ENCODE measurements around the gene EYS. TPM values are rescaled to one million over a fixed set of nuclear protein-coding genes. Genes with fewer than 3 reads are reported as not detected.

EYS gene
- total RNA-seq, 1 experiment from 2014 or later: not detected

DNA sequence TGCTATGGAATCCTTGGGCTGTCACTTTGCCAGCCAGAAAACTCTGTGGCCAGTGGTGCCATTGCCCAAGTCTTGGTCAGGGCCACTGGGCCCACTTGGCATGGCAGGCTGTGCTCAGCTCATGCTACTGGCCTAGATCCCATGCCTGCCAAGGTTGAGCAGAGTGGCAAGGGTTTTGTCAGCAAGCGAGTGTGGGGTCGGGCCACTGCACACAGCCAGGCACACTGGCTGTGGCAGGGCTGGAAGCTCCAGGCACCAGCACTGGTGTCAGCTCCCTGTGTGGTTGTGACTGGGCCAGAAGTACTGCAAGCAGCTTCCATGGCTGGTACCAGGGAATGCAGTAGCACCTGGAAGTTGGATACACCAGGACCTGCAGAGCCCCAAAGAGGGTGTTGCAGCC, 846.8 kb downstream of the EYS start:
- Histone ChIP-seq H3K9me3 (ENCODE audit: control insufficient read depth in 1 of 2, insufficient read depth in 1 of 2, low read depth in 1 of 2, low read length in 2 of 2) (peaks cover 10 to 24% of the 10 kb centered on the region in 2 experiments; a peak in 2 of 4 replicates), H3K4me2 (ENCODE audit: low read length) (no peak overlapping the region), H3K4me3 (replicated peaks in 1 of 2; ENCODE audit: low read depth in 1 of 2, low read length in 2 of 2) (no peak overlapping the region), H3K9ac (ENCODE audit: low read length) (no peak overlapping the region), H3K9me2 (ENCODE audit: insufficient read depth) (no peaks in the 10 kb centered on the region), H2AFZ (ENCODE audit: low read depth, low read length, poor library complexity, severe bottlenecking) (no peak overlapping the region), H3K27me3 (ENCODE audit: insufficient read depth, low read length) (no peaks in the 10 kb centered on the region), H4K20me1 (ENCODE audit: insufficient read depth) (no peaks in the 10 kb centered on the region), H3K4me1 (ENCODE audit: control insufficient read depth in 1 of 2, insufficient read depth in 2 of 2, low read length in 2 of 2) (no peaks in the 10 kb centered on the region), H3K36me3 (ENCODE audit: control insufficient read depth in 1 of 2, insufficient read depth in 2 of 2, low read length in 2 of 2) (no peaks in the 10 kb centered on the region), H3K79me2 (ENCODE audit: insufficient read depth, low read length) (no peaks in the 10 kb centered on the region), H3K27ac (ENCODE audit: low read depth, low read length) (no peak overlapping the region)
- ChIA-PET CTCF (no interaction called here), POLR2A (no interaction called here), RAD21 (ENCODE audit: low non-redundant PET in 1 of 2, low total read pairs in 2 of 2, uncharacterized antibody in 2 of 2, unreplicated experiment in 2 of 2) (no interaction called here)
- no peak for ATAC-seq
- intact Hi-C loops (cut with micrococcal nuclease): no loop called here
- no peak for DNase-seq (ENCODE audit: low read depth, low spot score)
- no TSS peak for BruUV-seq (replicated peaks)
- TF ChIP-seq, protein P1, sequence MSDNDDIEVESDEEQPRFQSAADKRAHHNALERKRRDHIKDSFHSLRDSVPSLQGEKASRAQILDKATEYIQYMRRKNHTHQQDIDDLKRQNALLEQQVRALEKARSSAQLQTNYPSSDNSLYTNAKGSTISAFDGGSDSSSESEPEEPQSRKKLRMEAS (IDR thresholded peaks at IDR 0.05): no peak
- TF ChIP-seq EZH2 (IDR thresholded peaks at IDR 0.05): no peak
- no peak for TF ChIP-seq CEBPB (IDR thresholded peaks at IDR 0.05; ENCODE audit: low read depth)
- TF ChIP-seq, protein P2, sequence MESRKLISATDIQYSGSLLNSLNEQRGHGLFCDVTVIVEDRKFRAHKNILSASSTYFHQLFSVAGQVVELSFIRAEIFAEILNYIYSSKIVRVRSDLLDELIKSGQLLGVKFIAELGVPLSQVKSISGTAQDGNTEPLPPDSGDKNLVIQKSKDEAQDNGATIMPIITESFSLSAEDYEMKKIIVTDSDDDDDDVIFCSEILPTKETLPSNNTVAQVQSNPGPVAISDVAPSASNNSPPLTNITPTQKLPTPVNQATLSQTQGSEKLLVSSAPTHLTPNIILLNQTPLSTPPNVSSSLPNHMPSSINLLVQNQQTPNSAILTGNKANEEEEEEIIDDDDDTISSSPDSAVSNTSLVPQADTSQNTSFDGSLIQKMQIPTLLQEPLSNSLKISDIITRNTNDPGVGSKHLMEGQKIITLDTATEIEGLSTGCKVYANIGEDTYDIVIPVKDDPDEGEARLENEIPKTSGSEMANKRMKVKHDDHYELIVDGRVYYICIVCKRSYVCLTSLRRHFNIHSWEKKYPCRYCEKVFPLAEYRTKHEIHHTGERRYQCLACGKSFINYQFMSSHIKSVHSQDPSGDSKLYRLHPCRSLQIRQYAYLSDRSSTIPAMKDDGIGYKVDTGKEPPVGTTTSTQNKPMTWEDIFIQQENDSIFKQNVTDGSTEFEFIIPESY (IDR thresholded peaks at IDR 0.05; ENCODE audit: extremely low read depth, insufficient replicate concordance, low read length): no peak
- no peak for TF ChIP-seq CBX3 (IDR thresholded peaks at IDR 0.05; ENCODE audit: low read depth)
- TF ChIP-seq FOSL1 (IDR thresholded peaks at IDR 0.05; ENCODE audit: low read depth): no peak
- TF ChIP-seq POLR2A (IDR thresholded peaks at IDR 0.05; ENCODE audit: borderline replicate concordance, extremely low read depth, insufficient read depth, insufficient read length): no peak

DNA sequence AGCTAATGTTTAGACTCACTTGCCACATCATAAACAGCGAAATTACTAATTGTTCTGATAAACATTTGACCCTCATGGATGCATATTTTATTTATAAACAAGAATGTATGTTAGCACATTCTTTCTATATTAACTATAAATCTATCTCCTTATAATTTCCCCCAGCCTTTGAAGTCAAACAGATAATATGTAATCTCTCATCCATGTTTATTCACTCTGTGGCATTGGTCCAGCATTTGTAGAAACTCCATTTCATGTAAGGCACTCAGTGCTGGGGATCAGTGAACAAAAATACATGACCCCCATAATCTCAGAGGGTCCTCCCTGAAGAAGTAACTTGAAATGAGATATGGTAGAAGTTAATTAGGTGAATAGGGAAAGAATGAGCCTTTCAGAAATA, 856.9 kb downstream of the EYS start:
- H3K9me2 ChIP-seq (ENCODE audit: insufficient read depth): no peaks in the 10 kb centered on the region
- no peaks in the 10 kb centered on the region for H4K20me1 ChIP-seq (ENCODE audit: insufficient read depth)
- H3K36me3 ChIP-seq (ENCODE audit: control insufficient read depth in 1 of 2, insufficient read depth in 2 of 2, low read length in 2 of 2): no peaks in the 10 kb centered on the region
- H2AFZ ChIP-seq (ENCODE audit: low read depth, low read length, poor library complexity, severe bottlenecking): no peak overlapping the region
- H3K4me3 ChIP-seq (replicated peaks in 1 of 2; ENCODE audit: low read depth in 1 of 2, low read length in 2 of 2): no peak overlapping the region
- no peaks in the 10 kb centered on the region for H3K27me3 ChIP-seq (ENCODE audit: insufficient read depth, low read length)
- H3K9me3 ChIP-seq (ENCODE audit: control insufficient read depth in 1 of 2, insufficient read depth in 1 of 2, low read depth in 1 of 2, low read length in 2 of 2): peaks cover 0 to 14% of the 10 kb centered on the region in 2 experiments; a peak in 2 of 4 replicates
- ChIA-PET POLR2A (no interaction called here), RAD21 (ENCODE audit: low non-redundant PET in 1 of 2, low total read pairs in 2 of 2, uncharacterized antibody in 2 of 2, unreplicated experiment in 2 of 2) (no interaction called here), CTCF (no interaction called here)
- DNase-seq (ENCODE audit: low read depth, low spot score): no peak
- no peaks in the 10 kb centered on the region for H3K4me1 ChIP-seq (ENCODE audit: control insufficient read depth in 1 of 2, insufficient read depth in 2 of 2, low read length in 2 of 2)
- BruUV-seq (replicated peaks): no TSS peak
- H3K4me2 ChIP-seq (ENCODE audit: low read length): no peak overlapping the region
- no peaks in the 10 kb centered on the region for H3K79me2 ChIP-seq (ENCODE audit: insufficient read depth, low read length)
- no peak overlapping the region for H3K9ac ChIP-seq (ENCODE audit: low read length)
- intact Hi-C loops (cut with micrococcal nuclease): no loop called here
- no peak for ATAC-seq
- H3K27ac ChIP-seq (ENCODE audit: low read depth, low read length): no peak overlapping the region
- TF ChIP-seq POLR2AphosphoS5 (IDR thresholded peaks at IDR 0.05; ENCODE audit: low read depth, low read length) (no peak), POLR2A (IDR thresholded peaks at IDR 0.05; ENCODE audit: borderline replicate concordance, extremely low read depth, insufficient read depth, insufficient read length) (no peak), EZH2phosphoT487 (IDR thresholded peaks at IDR 0.05; ENCODE audit: borderline replicate concordance) (no peak), YY1 (IDR thresholded peaks at IDR 0.05; ENCODE audit: extremely low read depth, insufficient replicate concordance, low read depth, low read length) (no peak), SIN3A (IDR thresholded peaks at IDR 0.05; ENCODE audit: low read depth) (no peak), ZFX (IDR thresholded peaks at IDR 0.05) (no peak)
- TF ChIP-seq, protein P3, sequence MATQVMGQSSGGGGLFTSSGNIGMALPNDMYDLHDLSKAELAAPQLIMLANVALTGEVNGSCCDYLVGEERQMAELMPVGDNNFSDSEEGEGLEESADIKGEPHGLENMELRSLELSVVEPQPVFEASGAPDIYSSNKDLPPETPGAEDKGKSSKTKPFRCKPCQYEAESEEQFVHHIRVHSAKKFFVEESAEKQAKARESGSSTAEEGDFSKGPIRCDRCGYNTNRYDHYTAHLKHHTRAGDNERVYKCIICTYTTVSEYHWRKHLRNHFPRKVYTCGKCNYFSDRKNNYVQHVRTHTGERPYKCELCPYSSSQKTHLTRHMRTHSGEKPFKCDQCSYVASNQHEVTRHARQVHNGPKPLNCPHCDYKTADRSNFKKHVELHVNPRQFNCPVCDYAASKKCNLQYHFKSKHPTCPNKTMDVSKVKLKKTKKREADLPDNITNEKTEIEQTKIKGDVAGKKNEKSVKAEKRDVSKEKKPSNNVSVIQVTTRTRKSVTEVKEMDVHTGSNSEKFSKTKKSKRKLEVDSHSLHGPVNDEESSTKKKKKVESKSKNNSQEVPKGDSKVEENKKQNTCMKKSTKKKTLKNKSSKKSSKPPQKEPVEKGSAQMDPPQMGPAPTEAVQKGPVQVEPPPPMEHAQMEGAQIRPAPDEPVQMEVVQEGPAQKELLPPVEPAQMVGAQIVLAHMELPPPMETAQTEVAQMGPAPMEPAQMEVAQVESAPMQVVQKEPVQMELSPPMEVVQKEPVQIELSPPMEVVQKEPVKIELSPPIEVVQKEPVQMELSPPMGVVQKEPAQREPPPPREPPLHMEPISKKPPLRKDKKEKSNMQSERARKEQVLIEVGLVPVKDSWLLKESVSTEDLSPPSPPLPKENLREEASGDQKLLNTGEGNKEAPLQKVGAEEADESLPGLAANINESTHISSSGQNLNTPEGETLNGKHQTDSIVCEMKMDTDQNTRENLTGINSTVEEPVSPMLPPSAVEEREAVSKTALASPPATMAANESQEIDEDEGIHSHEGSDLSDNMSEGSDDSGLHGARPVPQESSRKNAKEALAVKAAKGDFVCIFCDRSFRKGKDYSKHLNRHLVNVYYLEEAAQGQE (IDR thresholded peaks at IDR 0.05; ENCODE audit: low read depth): no peak
- TF ChIP-seq, protein P4, sequence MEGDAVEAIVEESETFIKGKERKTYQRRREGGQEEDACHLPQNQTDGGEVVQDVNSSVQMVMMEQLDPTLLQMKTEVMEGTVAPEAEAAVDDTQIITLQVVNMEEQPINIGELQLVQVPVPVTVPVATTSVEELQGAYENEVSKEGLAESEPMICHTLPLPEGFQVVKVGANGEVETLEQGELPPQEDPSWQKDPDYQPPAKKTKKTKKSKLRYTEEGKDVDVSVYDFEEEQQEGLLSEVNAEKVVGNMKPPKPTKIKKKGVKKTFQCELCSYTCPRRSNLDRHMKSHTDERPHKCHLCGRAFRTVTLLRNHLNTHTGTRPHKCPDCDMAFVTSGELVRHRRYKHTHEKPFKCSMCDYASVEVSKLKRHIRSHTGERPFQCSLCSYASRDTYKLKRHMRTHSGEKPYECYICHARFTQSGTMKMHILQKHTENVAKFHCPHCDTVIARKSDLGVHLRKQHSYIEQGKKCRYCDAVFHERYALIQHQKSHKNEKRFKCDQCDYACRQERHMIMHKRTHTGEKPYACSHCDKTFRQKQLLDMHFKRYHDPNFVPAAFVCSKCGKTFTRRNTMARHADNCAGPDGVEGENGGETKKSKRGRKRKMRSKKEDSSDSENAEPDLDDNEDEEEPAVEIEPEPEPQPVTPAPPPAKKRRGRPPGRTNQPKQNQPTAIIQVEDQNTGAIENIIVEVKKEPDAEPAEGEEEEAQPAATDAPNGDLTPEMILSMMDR (IDR thresholded peaks at IDR 0.05 in 2 of 3, conservative IDR thresholded peaks at IDR 0.05 in 1 of 3; ENCODE audit: borderline replicate concordance in 1 of 3, insufficient read depth in 1 of 3, low read depth in 2 of 3, low read length in 2 of 3): no peak
